Stimulated activated naive CD4-positive, alpha-beta T cell (primary cell): ENCODE data around the gene TTC12.

ENCODE experiments used
- DNase-seq, 6 experiments: peaks; one replicate each; lab custom pipeline; 2025; lab: John Stamatoyannopoulos, UW

The TTC12 gene

GRCh38 chr11:113373981-113374560 is 59.7 kb downstream of the TTC12 start:
- DNase-seq = no peak

GRCh38 chr11:113375402-113375801 is 61.0 kb downstream of the TTC12 start:
- no peak for DNase-seq

DNA sequence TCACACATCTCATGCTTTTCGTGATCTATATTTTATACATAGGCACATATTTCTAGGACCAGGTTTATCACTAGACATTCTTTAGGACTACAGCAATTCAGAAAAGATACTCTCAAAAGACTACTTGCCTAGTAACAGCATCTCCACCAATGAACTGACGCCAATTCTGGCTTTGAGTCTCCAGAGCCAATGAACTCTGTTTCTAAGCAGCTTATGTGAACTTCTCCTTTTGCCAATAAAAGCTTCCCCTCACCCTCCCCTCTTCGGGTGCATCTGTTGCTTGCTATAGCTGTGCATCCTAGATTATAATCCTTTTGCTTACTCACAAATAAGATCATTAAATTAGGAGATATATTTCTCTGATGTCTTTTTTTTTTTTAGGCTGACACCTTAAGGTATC is 61.8 kb downstream of the TTC12 start:
- no peak for DNase-seq

- DNase-seq = no peak
Observed at GRCh38 chr11:113377681-113378412, 63.5 kb downstream of the TTC12 start.

DNA sequence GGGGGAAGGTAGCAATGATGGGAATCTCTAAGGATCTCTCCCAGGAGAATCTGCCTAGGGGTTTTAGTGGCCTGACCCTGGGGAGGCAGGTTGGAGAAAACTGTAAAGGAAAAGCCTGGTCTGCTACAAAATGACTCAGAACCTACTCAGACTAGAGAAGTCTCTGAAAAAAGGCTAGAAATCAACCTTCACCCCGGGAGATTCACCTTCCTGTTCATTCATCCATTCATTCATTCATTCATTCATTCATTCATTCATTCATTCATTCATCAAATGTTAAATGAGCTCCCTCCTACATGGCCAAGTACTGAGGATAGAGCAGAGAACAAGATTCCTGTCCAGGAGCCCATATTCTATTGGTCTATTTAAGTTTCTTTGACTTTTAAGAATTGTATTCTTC is 64.3 kb downstream of the TTC12 start:
- no peak for DNase-seq

DNA sequence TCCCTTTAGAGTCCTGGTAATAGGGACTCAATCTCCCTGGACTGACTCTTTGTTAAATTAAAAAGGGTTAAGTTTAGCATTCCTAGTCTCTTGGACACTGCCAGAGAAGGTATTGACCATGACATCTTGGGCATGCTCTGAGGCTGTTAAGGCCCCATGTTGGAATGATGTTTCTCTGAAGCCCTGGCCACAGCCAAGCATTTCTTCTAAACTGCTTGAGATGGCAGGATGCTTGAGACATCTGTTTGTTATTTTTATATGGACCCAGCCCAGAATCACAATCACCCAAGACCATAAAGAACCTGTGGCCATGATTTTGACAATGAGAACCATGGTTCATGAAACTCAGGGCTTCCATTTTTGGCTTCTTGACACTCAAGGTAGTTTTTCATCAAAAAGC is 67.7 kb downstream of the TTC12 start:
- no peak for DNase-seq

GRCh38 chr11:113384551-113384950 is 70.2 kb downstream of the TTC12 start:
- no peak for DNase-seq

DNA sequence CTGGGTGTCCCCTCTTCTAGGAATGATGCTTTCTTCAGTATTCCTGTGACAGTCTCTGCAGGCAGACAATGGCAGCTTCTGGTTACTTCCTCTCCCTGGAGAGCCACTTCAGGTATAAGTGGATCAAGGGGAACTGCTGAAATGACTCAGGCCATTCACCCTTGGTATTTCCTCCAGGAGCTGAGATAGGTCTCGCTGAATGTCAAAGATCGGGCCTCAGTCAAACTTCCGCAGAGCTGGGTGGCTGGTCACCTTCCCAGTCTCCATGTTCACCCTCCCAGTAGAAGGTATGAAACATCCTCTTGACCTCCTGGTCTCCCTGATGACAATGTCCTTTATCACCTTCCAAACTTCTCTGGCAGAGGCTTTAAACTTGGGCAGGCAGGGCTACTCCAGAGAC is 71.4 kb downstream of the TTC12 start:
- no peak for DNase-seq

- DNase-seq = no peak
Observed at GRCh38 chr11:113386866-113387265, 72.5 kb downstream of the TTC12 start.

DNA sequence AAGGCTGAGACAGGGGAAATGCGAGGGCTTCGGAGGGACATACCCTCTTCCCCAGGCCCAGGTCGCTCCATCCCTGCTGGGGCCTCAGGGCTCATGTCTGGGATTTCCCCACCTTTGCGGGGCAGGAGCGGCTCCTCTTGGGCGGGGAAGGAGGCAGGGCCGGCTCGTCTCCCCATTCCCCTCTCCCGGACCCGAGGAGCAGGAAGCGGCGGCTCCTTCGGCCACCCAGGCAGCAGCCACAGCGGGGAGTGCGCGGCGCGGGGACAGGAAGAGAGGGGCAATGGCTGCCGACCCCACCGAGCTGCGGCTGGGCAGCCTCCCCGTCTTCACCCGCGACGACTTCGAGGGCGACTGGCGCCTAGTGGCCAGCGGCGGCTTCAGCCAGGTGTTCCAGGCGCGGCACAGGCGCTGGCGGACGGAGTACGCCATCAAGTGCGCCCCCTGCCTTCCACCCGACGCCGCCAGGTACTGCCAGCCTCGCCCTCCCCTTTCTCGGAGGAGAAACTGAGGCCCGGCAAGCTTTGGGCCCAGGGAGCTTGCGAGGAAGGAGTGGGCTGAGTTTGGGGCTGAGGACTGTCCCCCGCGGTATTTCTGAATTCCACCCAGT is 73.3 kb downstream of the TTC12 start, which contains the start of gene ANKK1:
Gene ANKK1 (plus strand): TSS at position 175 of the 607 bp plus-strand sequence. CDS start 106 bp downstream, at position 281.
- DNase-seq = no peak

DNA sequence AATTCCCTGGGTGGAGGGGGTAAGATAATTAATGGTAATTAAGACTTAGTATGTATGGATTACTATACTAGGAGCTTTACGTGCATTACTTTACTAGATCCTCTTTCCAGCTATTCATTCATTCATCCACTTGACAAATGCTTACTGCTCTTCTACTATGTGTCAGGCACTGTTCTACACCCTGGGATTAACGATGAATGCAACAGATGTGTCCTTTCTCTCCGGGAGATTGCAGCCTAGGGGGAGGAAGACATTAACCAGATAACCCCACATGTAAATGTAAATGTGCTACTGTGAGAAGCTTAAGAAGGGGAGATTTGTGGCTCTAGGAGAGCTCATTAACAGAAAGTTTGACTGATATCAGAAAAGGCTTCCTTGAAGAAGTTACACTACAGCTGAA is 74.9 kb downstream of the TTC12 start:
- no peak for DNase-seq

- DNase-seq = no peak
Observed at GRCh38 chr11:113392236-113392921, 78.0 kb downstream of the TTC12 start.

DNA sequence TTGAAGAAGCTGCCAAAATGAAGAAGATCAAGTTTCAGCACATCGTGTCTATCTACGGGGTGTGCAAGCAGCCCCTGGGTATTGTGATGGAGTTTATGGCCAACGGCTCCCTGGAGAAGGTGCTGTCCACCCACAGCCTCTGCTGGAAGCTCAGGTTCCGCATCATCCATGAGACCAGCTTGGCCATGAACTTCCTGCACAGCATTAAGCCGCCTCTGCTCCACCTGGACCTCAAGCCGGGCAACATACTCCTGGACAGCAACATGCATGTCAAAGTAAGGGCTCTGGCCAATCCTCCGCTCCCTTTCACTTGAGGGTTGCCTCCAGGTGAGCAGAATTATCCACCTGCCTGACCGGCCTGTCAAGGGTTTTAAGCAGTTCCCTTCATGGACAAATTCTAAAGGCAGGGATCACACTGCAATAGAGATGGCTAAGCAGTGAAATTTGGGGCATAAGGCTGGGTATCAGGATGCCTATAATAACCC is 79.2 kb downstream of the TTC12 start:
- DNase-seq = no peak

- DNase-seq = no peak
Observed at GRCh38 chr11:113394919-113395318, 80.5 kb downstream of the TTC12 start.

DNA sequence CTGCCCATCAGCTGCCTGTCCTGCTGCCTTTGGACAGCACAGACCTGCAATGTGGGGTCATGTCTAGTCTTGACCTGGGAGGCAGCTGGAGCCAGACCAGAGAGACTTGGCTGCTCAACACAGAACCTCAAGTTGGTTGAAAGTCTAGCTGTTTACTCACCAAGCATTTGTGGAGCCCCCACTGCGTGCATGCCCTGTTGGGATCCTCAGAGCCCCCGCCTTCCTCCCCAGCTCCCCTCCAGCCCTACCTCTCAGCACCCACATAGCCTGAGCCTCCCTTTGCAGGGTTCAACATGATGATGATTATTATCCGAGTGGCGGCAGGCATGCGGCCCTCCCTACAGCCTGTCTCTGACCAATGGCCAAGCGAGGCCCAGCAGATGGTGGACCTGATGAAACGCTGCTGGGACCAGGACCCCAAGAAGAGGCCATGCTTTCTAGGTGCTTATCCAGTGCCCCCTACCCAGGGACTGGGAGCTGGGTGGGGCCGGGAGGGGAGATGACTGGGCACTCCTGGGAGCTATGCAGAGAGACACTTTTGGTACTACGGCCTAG is 81.5 kb downstream of the TTC12 start:
- no peak for DNase-seq

GRCh38 chr11:113396690-113397089 is 82.3 kb downstream of the TTC12 start:
- no peak for DNase-seq

- DNase-seq = no peak
Observed at GRCh38 chr11:113397212-113397611, 82.8 kb downstream of the TTC12 start.

- no peak for DNase-seq
Observed at GRCh38 chr11:113397821-113398220, 83.4 kb downstream of the TTC12 start.

DNA sequence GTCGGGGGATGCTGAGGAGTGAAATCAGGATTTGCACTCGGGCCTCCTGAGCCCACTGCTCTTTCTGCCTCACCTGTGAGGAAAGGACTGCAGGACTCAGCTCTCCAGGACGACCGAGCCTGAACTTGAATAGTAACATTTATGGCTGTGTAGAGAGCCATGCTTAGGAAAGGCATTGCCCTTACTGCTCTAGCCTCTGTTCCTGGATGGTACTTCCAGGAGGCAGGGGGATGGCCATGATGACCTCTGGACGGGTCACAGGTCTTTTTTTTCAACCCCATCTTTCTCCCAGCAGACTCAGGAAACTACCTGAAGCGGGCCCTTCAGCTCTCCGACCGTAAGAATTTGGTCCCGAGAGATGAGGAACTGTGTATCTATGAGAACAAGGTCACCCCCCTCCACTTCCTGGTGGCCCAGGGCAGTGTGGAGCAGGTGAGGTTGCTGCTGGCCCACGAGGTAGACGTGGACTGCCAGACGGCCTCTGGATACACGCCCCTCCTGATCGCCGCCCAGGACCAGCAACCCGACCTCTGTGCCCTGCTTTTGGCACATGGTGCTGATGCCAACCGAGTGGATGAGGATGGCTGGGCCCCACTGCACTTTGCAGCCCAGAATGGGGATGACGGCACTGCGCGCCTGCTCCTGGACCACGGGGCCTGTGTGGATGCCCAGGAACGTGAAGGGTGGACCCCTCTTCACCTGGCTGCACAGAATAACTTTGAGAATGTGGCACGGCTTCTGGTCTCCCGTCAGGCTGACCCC is 84.5 kb downstream of the TTC12 start:
- no peak for DNase-seq

DNA sequence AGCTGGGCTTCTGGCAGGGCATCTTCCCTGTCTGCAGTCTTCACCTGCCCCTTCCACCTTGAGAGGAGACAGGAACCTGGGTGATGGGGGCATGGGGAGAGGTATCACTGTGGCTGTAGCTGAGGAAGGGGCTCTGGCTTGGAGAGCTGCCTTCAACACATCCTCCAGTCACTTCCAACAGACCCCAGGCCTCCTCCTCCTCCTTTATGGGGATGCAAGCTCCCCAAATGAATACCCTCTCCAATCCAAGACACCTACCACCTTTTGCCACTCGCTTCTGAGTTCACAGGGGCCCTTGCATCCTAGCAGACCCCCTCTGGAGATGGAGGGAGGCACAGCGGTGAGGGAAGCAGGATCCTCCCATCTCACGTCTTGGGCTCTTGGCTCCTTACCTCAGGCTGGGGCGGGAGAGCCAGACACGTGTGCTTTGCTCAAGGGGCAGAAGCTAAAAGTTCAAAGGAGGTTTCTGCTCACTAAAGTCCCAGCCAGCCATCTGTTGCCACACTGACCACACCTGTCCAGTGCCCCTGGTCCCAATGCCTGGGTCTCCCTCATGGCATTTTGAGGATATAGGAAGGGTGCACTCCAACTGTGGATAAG is 86.3 kb downstream of the TTC12 start:
- no peak for DNase-seq

- DNase-seq = no peak
Observed at GRCh38 chr11:113401718-113402117, 87.3 kb downstream of the TTC12 start.
